ENCODE measurements around the gene NR4A1.

NR4A1 gene

DNA sequence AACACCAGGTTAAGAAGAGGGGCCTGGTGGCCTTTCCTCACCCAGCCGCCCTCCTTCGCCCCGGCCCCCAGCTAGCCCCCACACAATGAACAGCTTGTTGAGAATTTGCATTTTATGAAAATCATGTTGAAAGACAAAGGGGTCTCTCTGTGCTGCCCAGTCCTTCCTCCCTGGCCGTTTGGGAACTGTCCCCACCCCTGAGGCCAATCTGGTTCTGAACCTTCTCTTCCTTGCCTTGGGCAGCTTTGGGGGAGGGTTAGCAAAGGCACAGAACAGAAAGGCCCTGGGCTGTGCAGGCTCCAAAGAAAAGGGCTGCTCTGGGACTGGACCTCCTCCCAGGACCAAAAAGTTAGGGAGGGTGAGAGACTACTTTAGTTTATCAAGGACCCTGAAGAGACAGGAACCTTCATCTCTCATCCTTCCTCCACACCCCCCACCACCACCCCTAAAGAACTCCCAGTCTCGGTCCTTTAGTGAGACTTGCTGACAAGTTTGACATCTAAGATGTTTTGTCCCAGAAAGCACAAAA is 43.2 kb upstream of the NR4A1 start:
- Histone ChIP-seq H3K4me1 (ENCODE audit: insufficient read depth, poor library complexity, severe bottlenecking) (no peaks in the 10 kb centered on the region), H3K36me3 (ENCODE audit: low read depth) (no peaks in the 10 kb centered on the region), H3K27me3 (ENCODE audit: insufficient read depth, poor library complexity, severe bottlenecking) (peaks cover 28% of the 10 kb centered on the region), H3K27ac (ENCODE audit: poor library complexity, severe bottlenecking) (no peak overlapping the region), H3K4me3 (ENCODE audit: severe bottlenecking) (no peak overlapping the region), H3K9me3 (ENCODE audit: severe bottlenecking) (no peaks in the 10 kb centered on the region)
- no peak for ATAC-seq (ENCODE audit: low read depth)
- TF ChIP-seq, protein P1, sequence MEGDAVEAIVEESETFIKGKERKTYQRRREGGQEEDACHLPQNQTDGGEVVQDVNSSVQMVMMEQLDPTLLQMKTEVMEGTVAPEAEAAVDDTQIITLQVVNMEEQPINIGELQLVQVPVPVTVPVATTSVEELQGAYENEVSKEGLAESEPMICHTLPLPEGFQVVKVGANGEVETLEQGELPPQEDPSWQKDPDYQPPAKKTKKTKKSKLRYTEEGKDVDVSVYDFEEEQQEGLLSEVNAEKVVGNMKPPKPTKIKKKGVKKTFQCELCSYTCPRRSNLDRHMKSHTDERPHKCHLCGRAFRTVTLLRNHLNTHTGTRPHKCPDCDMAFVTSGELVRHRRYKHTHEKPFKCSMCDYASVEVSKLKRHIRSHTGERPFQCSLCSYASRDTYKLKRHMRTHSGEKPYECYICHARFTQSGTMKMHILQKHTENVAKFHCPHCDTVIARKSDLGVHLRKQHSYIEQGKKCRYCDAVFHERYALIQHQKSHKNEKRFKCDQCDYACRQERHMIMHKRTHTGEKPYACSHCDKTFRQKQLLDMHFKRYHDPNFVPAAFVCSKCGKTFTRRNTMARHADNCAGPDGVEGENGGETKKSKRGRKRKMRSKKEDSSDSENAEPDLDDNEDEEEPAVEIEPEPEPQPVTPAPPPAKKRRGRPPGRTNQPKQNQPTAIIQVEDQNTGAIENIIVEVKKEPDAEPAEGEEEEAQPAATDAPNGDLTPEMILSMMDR (IDR thresholded peaks at IDR 0.05; ENCODE audit: poor library complexity, severe bottlenecking) = no peak
- no peak for DNase-seq (ENCODE audit: low spot score)

DNA sequence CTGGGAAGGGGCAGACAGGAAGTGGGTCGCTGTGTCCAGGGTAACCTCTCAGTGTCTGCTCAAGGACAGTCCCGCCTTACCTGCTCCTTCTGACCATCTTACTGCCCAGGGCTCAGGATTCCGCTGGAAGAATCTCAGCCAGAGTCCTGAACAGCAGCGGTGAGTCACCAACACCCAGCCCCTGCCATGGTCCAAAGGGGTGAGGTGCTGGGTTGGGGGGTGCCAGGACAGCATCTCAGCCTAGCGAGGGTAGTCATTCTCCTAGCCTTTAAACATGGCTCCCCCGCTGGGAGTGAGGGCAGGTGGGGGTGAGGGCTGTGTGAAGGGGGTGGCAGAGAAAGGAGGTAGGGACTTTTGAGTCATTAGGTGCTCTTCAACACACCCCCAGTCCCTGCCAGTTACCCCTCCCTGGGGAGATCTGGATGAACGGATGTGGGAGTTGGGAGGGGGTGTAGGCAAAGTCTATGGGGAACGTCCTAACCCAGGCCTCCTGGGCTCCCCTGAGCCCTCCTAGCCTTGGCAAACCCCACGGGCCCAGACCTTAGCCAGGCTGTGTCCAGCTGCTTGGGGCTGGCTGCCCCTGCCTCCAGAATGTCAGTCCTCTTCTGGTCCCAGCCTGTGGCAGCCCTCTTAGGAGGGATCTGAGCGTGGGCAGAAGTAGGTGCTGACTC is 42.0 kb upstream of the NR4A1 start:
- Histone ChIP-seq H3K4me3 (ENCODE audit: severe bottlenecking) (no peak overlapping the region), H3K27me3 (ENCODE audit: insufficient read depth, poor library complexity, severe bottlenecking) (peaks cover 28% of the 10 kb centered on the region), H3K36me3 (ENCODE audit: low read depth) (no peaks in the 10 kb centered on the region), H3K9me3 (ENCODE audit: severe bottlenecking) (no peaks in the 10 kb centered on the region), H3K27ac (ENCODE audit: poor library complexity, severe bottlenecking) (no peak overlapping the region), H3K4me1 (ENCODE audit: insufficient read depth, poor library complexity, severe bottlenecking) (no peaks in the 10 kb centered on the region)
- TF ChIP-seq, protein P1 (IDR thresholded peaks at IDR 0.05; ENCODE audit: poor library complexity, severe bottlenecking) = no peak
- no peak for DNase-seq (ENCODE audit: low spot score)
- ATAC-seq (ENCODE audit: low read depth) = no peak

DNA sequence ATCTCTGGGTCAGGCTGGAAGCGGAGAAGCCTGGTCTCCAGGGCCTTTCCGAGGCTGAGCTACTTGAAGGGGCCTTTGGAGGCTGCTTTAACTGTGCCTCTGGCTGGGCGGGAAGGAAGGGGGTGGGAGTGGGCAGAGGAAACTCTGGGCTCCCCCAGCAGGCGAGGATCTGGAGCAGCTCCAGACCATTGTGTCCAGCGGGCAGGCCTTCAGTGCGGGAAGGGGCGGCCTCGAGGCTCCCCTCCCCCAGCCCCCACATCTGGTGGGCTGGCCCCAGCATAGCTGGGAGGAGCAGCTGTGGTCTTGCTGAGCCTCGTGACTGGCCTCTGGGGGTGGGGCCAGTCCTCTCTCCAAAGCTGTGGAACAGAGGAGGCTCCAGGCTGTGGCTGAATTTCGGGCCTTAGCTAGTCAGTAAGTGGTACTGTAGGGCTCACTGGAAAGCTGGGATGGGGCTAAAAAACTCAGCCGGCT is 41.1 kb upstream of the NR4A1 start:
- no peaks in the 10 kb centered on the region for H3K36me3 ChIP-seq (ENCODE audit: low read depth)
- no peak overlapping the region for H3K27ac ChIP-seq (ENCODE audit: poor library complexity, severe bottlenecking)
- peaks cover 28% of the 10 kb centered on the region for H3K27me3 ChIP-seq (ENCODE audit: insufficient read depth, poor library complexity, severe bottlenecking)
- 0 out of 3 replicates have a peak, but pooled peaks have one; percentile 11 for ATAC-seq (ENCODE audit: low read depth)
- no peak overlapping the region for H3K4me3 ChIP-seq (ENCODE audit: severe bottlenecking)
- no peaks in the 10 kb centered on the region for H3K4me1 ChIP-seq (ENCODE audit: insufficient read depth, poor library complexity, severe bottlenecking)
- no peak for DNase-seq (ENCODE audit: low spot score)
- no peaks in the 10 kb centered on the region for H3K9me3 ChIP-seq (ENCODE audit: severe bottlenecking)
- TF ChIP-seq, protein P1 (IDR thresholded peaks at IDR 0.05; ENCODE audit: poor library complexity, severe bottlenecking) = no peak

DNA sequence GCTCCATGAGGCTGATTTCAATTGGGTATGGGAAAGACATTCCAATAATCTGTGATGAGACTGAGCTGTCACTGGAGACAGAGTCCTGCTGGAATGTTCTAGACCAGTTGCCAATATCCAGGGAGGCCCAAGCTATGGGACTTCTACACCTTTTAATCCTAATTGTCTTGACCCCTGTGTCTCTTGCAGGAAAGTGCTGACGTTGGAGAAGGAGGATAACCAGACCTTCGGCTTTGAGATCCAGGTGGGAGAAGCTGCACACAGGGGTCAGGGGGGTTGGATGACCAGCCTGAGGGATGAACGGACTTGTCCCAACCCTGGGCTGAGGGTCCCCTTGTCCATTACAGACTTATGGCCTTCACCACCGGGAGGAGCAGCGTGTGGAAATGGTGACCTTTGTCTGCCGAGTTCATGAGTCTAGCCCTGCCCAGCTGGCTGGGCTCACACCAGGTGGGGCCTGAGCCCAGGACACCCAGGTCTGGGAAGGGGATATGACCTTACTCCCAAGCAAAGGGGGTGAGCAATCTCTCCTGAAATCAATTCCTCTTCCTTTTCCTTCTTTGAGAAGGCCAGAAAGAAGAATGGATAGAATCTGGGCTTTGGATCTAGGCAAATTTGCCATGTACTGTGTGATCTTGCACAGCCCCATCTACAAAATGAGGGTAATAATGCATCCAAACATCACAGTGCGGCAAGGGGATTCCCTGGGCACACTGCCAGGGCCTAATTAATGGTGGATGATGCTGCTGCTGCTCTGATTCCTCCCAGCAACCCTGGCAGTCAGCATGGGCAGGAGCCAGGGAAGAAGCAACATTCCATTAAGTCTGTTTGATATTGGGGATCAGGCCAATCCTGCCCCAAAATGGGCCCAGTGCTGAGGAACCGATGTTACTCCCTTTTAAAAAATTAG is 40.3 kb upstream of the NR4A1 start:
- TF ChIP-seq, protein P1 (IDR thresholded peaks at IDR 0.05; ENCODE audit: poor library complexity, severe bottlenecking) = no peak
- peaks cover 22% of the 10 kb centered on the region for H3K27me3 ChIP-seq (ENCODE audit: insufficient read depth, poor library complexity, severe bottlenecking)
- no peaks in the 10 kb centered on the region for H3K4me1 ChIP-seq (ENCODE audit: insufficient read depth, poor library complexity, severe bottlenecking)
- H3K4me3 ChIP-seq (ENCODE audit: severe bottlenecking) = no peak overlapping the region
- DNase-seq (ENCODE audit: low spot score) = no peak
- no peak overlapping the region for H3K27ac ChIP-seq (ENCODE audit: poor library complexity, severe bottlenecking)
- H3K36me3 ChIP-seq (ENCODE audit: low read depth) = no peaks in the 10 kb centered on the region
- ATAC-seq (ENCODE audit: low read depth) = no peak
- H3K9me3 ChIP-seq (ENCODE audit: severe bottlenecking) = no peaks in the 10 kb centered on the region

All from RWPE2 (cell line).